Measurements from ENCODE around the gene SYT2. TPM values are rescaled to one million over a fixed set of nuclear protein-coding genes. Genes with fewer than 3 reads are reported as not detected.

Gene SYT2
- total and polyA plus RNA-seq, 2 of the 13 experiments (the other 11 are each of a cell fraction or from before 2014, with no cell fraction given) = not detected

- TF ChIP-seq ZFP41 (CRISPR knock-in tag; IDR thresholded peaks at IDR 0.05; ENCODE audit: borderline replicate concordance) (no peak), ZNF3 (CRISPR knock-in tag; IDR thresholded peaks at IDR 0.05) (peak; percentile 64; the same call in 1 of the 2 replicates), GLMP (CRISPR knock-in tag; IDR thresholded peaks at IDR 0.05; ENCODE audit: borderline replicate concordance) (0 out of 2 replicates have a peak, but pooled peaks have one; percentile 43), ZNF644 (CRISPR knock-in tag; IDR thresholded peaks at IDR 0.05; ENCODE audit: low read depth) (peak; percentile 67), ZFP82 (CRISPR knock-in tag; IDR thresholded peaks at IDR 0.05; ENCODE audit: borderline replicate concordance) (no peak), BATF2 (CRISPR knock-in tag; IDR thresholded peaks at IDR 0.05) (no peak), ZNF350 (CRISPR knock-in tag; IDR thresholded peaks at IDR 0.05; ENCODE audit: borderline replicate concordance, low read depth) (no peak), FLYWCH1 (CRISPR knock-in tag; IDR thresholded peaks at IDR 0.05) (no peak), HNRNPLL (IDR thresholded peaks at IDR 0.05; ENCODE audit: low read depth, low read length, poor library complexity, severe bottlenecking) (no peak), DMTF1 (CRISPR knock-in tag; IDR thresholded peaks at IDR 0.05) (no peak), ZNF546 (CRISPR knock-in tag; conservative IDR thresholded peaks at IDR 0.05) (no peak), ZNF580 (CRISPR knock-in tag; IDR thresholded peaks at IDR 0.05; ENCODE audit: borderline replicate concordance, low read depth) (peak; percentile 93), ZNF558 (CRISPR knock-in tag; IDR thresholded peaks at IDR 0.05; ENCODE audit: borderline replicate concordance) (peak; percentile 85; the same call in 1 of the 2 replicates), ZKSCAN8 (CRISPR knock-in tag; IDR thresholded peaks at IDR 0.05; ENCODE audit: borderline replicate concordance) (peak; percentile 78; the same call in 1 of the 2 replicates), ARID2 (CRISPR knock-in tag; IDR thresholded peaks at IDR 0.05; ENCODE audit: borderline replicate concordance) (no peak), ZBTB10 (CRISPR knock-in tag; IDR thresholded peaks at IDR 0.05; ENCODE audit: borderline replicate concordance) (peak; percentile 69; the same call in 1 of the 2 replicates), DZIP1 (CRISPR knock-in tag; IDR thresholded peaks at IDR 0.05) (no peak)
Observed at GRCh38 chr1:202692959-202693555, 17.2 kb downstream of the SYT2 start (continued).
